Central memory CD4-positive, alpha-beta T cell (primary cell): ENCODE measurements around the gene GPR12.

ENCODE experiments used
- DNase-seq: peaks from one replicate; pipeline ENCODE4 v3.0.0; 2022
- total RNA-seq, 3 experiments: gene quantifications; one replicate each; lab custom pipeline; 2026; lab: John Stamatoyannopoulos, UW

Gene GPR12
- 0 reads per million in 3 experiments for total RNA-seq

GRCh38 chr13:26759907-26760831, at the start of gene GPR12:
GPR12 (minus strand) TSS chr13:26760786; CDS start chr13:26759827, 959 bp downstream.
- no peak for DNase-seq

- DNase-seq, result no peak
Measured at GRCh38 chr13:26810095-26810494, 49.5 kb upstream of the GPR12 start.

- no peak for DNase-seq
Measured at GRCh38 chr13:26806891-26807290, 46.3 kb upstream of the GPR12 start.

GRCh38 chr13:26787961-26788360, 27.4 kb upstream of the GPR12 start:
- no peak for DNase-seq

- DNase-seq, result no peak
Measured at GRCh38 chr13:26786651-26787295, 26.2 kb upstream of the GPR12 start.

- peak; percentile 61 for DNase-seq
Measured at GRCh38 chr13:26785838-26786630, 25.4 kb upstream of the GPR12 start.

- DNase-seq, result no peak
Measured at GRCh38 chr13:26784704-26785639, 24.4 kb upstream of the GPR12 start.

GRCh38 chr13:26780411-26780810, 19.8 kb upstream of the GPR12 start:
- DNase-seq, result no peak

GRCh38 chr13:26779321-26779720, 18.7 kb upstream of the GPR12 start:
- DNase-seq, result no peak

- DNase-seq, result no peak
Measured at GRCh38 chr13:26772531-26772930, 11.9 kb upstream of the GPR12 start.

GRCh38 chr13:26771796-26772195, 11.2 kb upstream of the GPR12 start:
- DNase-seq, result no peak

GRCh38 chr13:26762745-26763345, 2.3 kb upstream of the GPR12 start:
- DNase-seq, result no peak

GRCh38 chr13:26760832-26761582, 421 bp upstream of the GPR12 start:
- DNase-seq, result no peak

GRCh38 chr13:26759249-26759906, 1.2 kb downstream of the GPR12 start:
- DNase-seq, result no peak

- DNase-seq, result no peak
Measured at GRCh38 chr13:26758496-26759157, 2.0 kb downstream of the GPR12 start.

- no peak for DNase-seq
Measured at GRCh38 chr13:26756961-26757360, 3.6 kb downstream of the GPR12 start.

GRCh38 chr13:26752671-26753070, 7.9 kb downstream of the GPR12 start:
- no peak for DNase-seq

GRCh38 chr13:26749905-26750304, 10.7 kb downstream of the GPR12 start:
- no peak for DNase-seq

- DNase-seq, result no peak
Measured at GRCh38 chr13:26749285-26749684, 11.3 kb downstream of the GPR12 start.

GRCh38 chr13:26747706-26748105, 12.9 kb downstream of the GPR12 start:
- DNase-seq, result no peak
